BJ (cell line): ENCODE measurements around the gene LITAF. TPM values are rescaled to one million over a fixed set of nuclear protein-coding genes. Genes with fewer than 3 reads are reported as not detected.

Source experiments
- CTCF ChIA-PET: fragments of 350-600 bp; formaldehyde crosslinking; extraction: SDS; loops from one replicate; lab custom pipeline; 2021; ENCODE audit warnings: antibody characterized with exemption, inconsistent platforms; lab: Yijun Ruan, JAX
- POLR2A ChIA-PET: fragments of 300-600 bp; sonication (Branson Sonifier 250); formaldehyde crosslinking; extraction: SDS; loops from one replicate; lab custom pipeline; 2021; ENCODE audit warnings: antibody characterized with exemption; lab: Charles Lee
- DNase-seq: peaks from one replicate; pipeline ENCODE4 v3.0.0-alpha.2; 2011; ENCODE audit warnings: low read depth
- H3K27me3 ChIP-seq: 2 replicates; pipeline ENCODE4 v1.6.0; 2011; ENCODE audit warnings: low read length; ENCODE audit not compliant: control insufficient read depth, insufficient read depth
- H3K36me3 ChIP-seq: 2 replicates; pipeline ENCODE4 v1.5.1; 2011; ENCODE audit warnings: low read length; ENCODE audit not compliant: control insufficient read depth, insufficient read depth
- H3K4me3 ChIP-seq: 2 replicates; pipeline ENCODE4 v1.5.1; 2011; ENCODE audit warnings: low read depth, mild to moderate bottlenecking, control low read depth, low read length
- CTCF ChIP-seq: IDR thresholded peaks from 2 replicates; pipeline ENCODE4 v1.5.1; 2011; ENCODE audit warnings: low read depth, mild to moderate bottlenecking, control low read depth, inconsistent platforms, low read length, moderate library complexity; ENCODE audit not compliant: insufficient read depth
- polyA plus RNA-seq: library from polyadenylated mRNA; depleted of rRNA; stranded (reverse); fragments of >200 nt; gene quantifications from 2 replicates; pipeline ENCODE4 v1.2.3, GENCODE V29; 2011

Gene LITAF
- polyA plus RNA-seq, 1 experiment, result 212 TPM

GRCh38 chr16:11601911-11602310 lies 15.2 kb upstream of the LITAF start:
- H3K27me3 ChIP-seq, result no peaks in the 10 kb centered on the region; the same call in none of the 2 replicates
- no peak for TF ChIP-seq CTCF
- CTCF ChIA-PET, result interaction anchor here (0.6 to 1.6 kb wide), 3 partner anchors 20 to 139 kb away, joined by 3 to 4 read pairs (median 3); no protein-coding TSS in a partner anchor
- POLR2A ChIA-PET, result no interaction called here
- no peak for DNase-seq
- H3K36me3 ChIP-seq, result no peaks in the 10 kb centered on the region
- no peak overlapping the region for H3K4me3 ChIP-seq

- Histone ChIP-seq H3K27me3 (no peaks in the 10 kb centered on the region; the same call in none of the 2 replicates), H3K4me3 (no peak overlapping the region), H3K36me3 (no peaks in the 10 kb centered on the region)
- DNase-seq, result no peak
- ChIA-PET POLR2A (no interaction called here), CTCF (interaction anchor here (0.6 to 1.6 kb wide), 3 partner anchors 20 to 139 kb away, joined by 3 to 4 read pairs (median 3); no protein-coding TSS in a partner anchor)
- no peak for TF ChIP-seq CTCF
Observed at GRCh38 chr16:11601425-11601824, 14.7 kb upstream of the LITAF start.

- Histone ChIP-seq H3K27me3 (no peaks in the 10 kb centered on the region), H3K36me3 (no peaks in the 10 kb centered on the region), H3K4me3 (no peak overlapping the region)
- ChIA-PET POLR2A (no interaction called here), CTCF (interaction anchor here (1.0 to 1.1 kb wide), 2 partner anchors 11 to 27 kb away, joined by 3 read pairs; no protein-coding TSS in a partner anchor)
- no peak for TF ChIP-seq CTCF
- no peak for DNase-seq
Observed at GRCh38 chr16:11599579-11599978, 12.9 kb upstream of the LITAF start.

- H3K27me3 ChIP-seq, result no peaks in the 10 kb centered on the region
- peak; percentile 33 for DNase-seq
- no peak overlapping the region for H3K4me3 ChIP-seq
- POLR2A ChIA-PET, result interaction anchor here (0.5 to 0.6 kb wide), 3 partner anchors 21 to 752 kb away, joined by 3 to 9 read pairs (median 5); no protein-coding TSS in a partner anchor
- CTCF ChIA-PET, result interaction anchor here (0.6 to 1.3 kb wide), 7 partner anchors 10 to 189 kb away, joined by 3 read pairs; partner anchors contain the start of gene LITAF
- TF ChIP-seq CTCF, result no peak
- H3K36me3 ChIP-seq, result no peaks in the 10 kb centered on the region
Observed at GRCh38 chr16:11597235-11598095, 10.7 kb upstream of the LITAF start.
